Activated naive CD4-positive, alpha-beta T cell treated with anti-CD3 and anti-CD28 coated beads, Interleukin-2, amount 10 ng/mL, durations not matched to agents 7 days and 5 days (primary cell): ENCODE results near the gene VWA3B.

Experiments used
- CTCF ChIA-PET: fragments of 350-600 bp; sonication (Branson Sonifier 250); formaldehyde crosslinking; loops from one replicate; lab custom pipeline; 2021; ENCODE audit warnings: antibody characterized with exemption; lab: Charles Lee
- DNase-seq: peaks from one replicate; pipeline ENCODE4 v3.0.0-alpha.2; 2020
- H3K27ac Mint-ChIP-seq: one replicate; pipeline ENCODE4 v1.8.0; 2021; ENCODE audit warnings: mild to moderate bottlenecking, moderate library complexity, mixed read lengths
- H3K27me3 Mint-ChIP-seq: one replicate; pipeline ENCODE4 v1.8.0; 2021; ENCODE audit warnings: mild to moderate bottlenecking, mixed read lengths
- H3K36me3 Mint-ChIP-seq: one replicate; pipeline ENCODE4 v1.8.0; 2021; ENCODE audit warnings: mixed read lengths
- H3K4me1 Mint-ChIP-seq: one replicate; pipeline ENCODE4 v1.8.0; 2021; ENCODE audit warnings: mixed read lengths
- H3K4me3 Mint-ChIP-seq: one replicate; pipeline ENCODE4 v1.8.0; 2021; ENCODE audit warnings: mild to moderate bottlenecking, moderate library complexity, mixed read lengths
- H3K9me3 Mint-ChIP-seq: one replicate; pipeline ENCODE4 v1.8.0; 2021; ENCODE audit warnings: mixed read lengths

VWA3B gene

DNA sequence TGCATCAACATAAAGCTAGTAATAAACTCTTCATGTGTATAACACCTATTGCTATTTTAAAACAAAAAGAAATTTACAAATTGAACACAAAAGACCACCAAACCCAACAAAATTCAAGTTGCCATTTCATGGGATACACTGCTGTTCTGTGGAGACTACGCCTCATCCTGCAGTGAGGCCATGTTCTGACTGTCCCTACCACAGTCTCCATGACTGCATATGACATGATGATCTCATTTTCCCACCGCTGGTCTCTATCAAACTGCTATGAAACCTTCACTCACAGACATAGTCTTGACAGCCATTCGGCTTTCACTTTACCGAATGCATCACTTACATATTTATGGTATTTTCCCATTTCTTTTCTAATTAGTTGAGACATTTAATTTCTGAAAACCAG is 21.2 kb upstream of the VWA3B start:
- Mint-ChIP-seq H3K4me3 (no peak overlapping the region), H3K36me3 (no peaks in the 10 kb centered on the region), H3K27ac (no peak overlapping the region), H3K4me1 (no peaks in the 10 kb centered on the region), H3K27me3 (peaks cover 13% of the 10 kb centered on the region), H3K9me3 (peaks cover 1% of the 10 kb centered on the region)
- no peak for DNase-seq
- CTCF ChIA-PET: no interaction called here

DNA sequence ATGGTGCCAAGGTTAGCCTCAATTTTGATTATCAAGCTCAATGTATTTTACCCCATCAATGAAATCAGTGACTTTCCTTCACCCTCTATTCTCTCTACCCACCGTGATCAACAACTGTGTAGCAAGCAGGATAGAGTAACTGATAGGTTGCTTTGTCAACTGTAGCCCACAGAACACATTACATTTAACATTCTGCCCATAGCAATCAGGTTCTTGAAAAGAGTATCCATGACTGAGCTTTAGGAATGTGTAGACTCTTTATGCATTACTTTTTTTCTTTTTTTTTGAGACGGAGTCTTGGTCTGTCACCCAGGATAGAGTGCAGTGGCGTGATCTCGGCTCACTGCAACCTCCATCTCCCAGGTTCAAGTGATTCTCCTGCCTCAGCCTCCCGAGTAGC is 19.8 kb upstream of the VWA3B start:
- no peak for DNase-seq
- no peaks in the 10 kb centered on the region for H3K9me3 Mint-ChIP-seq
- H3K27me3 Mint-ChIP-seq: peaks cover 13% of the 10 kb centered on the region
- CTCF ChIA-PET: no interaction called here
- H3K36me3 Mint-ChIP-seq: no peaks in the 10 kb centered on the region
- H3K4me1 Mint-ChIP-seq: no peaks in the 10 kb centered on the region
- H3K4me3 Mint-ChIP-seq: no peak overlapping the region
- no peak overlapping the region for H3K27ac Mint-ChIP-seq

DNA sequence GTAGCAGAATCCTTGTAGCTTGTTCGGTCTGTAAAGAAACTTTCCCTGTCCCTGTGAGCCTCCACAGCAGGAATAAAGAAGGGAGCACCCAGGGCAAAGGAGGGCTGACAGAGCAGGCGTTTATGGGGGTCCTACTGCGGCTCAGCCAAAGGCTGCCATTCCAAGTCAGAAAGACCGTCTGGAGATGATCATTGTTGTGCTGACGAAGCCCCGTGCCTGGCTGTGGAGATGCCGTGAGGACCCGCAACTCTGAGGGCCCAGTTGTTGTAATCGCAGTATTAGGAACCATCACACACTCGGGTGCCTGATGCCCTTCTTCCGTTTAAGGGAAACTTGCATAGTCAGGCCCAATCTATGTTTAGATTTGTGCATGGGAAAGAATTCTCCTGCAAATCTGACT is 16.9 kb upstream of the VWA3B start:
- Mint-ChIP-seq H3K4me1 (no peaks in the 10 kb centered on the region), H3K9me3 (no peaks in the 10 kb centered on the region), H3K36me3 (no peaks in the 10 kb centered on the region), H3K27ac (no peak overlapping the region), H3K27me3 (peaks cover 11% of the 10 kb centered on the region), H3K4me3 (no peak overlapping the region)
- DNase-seq: no peak
- CTCF ChIA-PET: no interaction called here

DNA sequence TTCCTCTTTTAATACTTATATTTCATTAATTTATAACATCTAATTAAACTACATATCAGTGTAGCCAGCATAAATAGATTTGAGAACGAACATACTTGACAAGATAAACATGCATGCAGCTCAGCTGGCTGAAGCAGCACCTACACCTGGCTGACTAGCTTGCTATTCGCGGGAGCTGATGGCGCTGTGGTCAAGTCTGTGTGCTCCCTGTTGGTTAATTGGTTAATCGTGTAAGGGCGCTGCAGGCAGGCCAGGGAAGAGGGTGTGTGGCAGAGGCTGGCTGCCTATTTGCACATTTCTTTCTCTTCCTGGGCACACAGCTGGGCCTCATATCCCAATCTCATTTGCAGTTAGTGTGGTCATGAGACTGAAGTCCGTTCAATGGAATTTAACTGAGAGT is 14.5 kb upstream of the VWA3B start:
- no peaks in the 10 kb centered on the region for H3K4me1 Mint-ChIP-seq
- CTCF ChIA-PET: no interaction called here
- no peaks in the 10 kb centered on the region for H3K36me3 Mint-ChIP-seq
- no peak overlapping the region for H3K4me3 Mint-ChIP-seq
- H3K27ac Mint-ChIP-seq: no peak overlapping the region
- H3K9me3 Mint-ChIP-seq: no peaks in the 10 kb centered on the region
- no peak for DNase-seq
- peaks cover 7% of the 10 kb centered on the region for H3K27me3 Mint-ChIP-seq

DNA sequence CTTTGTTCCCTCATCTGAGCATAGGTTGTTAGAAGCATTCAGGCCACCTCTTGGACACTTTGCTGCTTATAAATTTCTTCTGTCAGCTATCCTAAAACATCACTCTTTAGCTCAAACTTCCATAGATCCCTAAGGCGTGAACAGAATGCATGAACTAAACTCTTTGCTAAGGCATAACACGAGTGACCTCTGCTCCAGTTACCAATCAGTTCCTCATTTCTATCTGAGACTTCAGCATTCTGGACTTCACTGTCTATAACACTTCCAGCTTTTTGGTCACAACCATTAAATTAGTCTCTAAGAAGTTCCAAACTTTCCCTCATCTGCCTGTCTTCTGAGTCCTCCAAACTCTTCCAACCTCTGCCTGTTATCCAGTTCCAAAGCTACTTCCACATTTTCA is 8.3 kb upstream of the VWA3B start:
- CTCF ChIA-PET: no interaction called here
- Mint-ChIP-seq H3K4me3 (no peak overlapping the region), H3K27me3 (peaks cover 19% of the 10 kb centered on the region), H3K36me3 (no peaks in the 10 kb centered on the region), H3K27ac (no peak overlapping the region), H3K4me1 (peaks cover 9% of the 10 kb centered on the region), H3K9me3 (peaks cover 6% of the 10 kb centered on the region)
- no peak for DNase-seq

DNA sequence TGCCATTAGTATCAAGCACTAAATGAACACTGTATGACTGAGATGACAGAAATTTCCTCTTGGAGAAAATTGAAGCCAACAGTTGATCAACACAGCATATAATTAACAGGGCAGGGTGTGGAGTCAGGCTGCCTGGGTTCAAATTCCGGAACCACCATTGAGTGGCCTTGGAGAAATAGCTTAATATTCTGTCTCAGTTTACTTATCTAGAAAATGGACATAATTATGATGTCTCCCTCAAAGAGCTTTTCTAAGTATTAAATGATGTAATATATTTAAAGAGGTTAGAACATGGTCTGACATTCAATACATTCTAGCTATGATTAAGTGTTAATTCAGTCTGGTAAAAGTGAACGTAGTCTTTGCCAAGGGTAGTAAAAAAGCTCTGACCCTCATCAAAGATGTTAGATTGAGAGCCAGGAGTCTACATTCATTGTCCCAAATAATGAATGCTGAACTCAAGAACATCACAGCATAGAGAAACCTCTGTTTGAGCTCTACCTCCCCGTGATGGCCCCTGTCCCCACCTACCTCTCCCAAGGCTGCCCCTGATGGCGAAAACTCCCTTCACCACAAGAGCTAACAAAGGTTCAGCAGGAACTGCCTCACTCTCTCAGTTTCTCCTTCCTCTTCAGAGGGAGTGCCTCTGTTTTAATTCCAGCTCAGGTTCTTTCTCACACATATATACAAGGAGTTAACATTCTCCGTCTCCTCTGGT is 2.7 kb upstream of the VWA3B start:
- Mint-ChIP-seq H3K4me3 (no peak overlapping the region), H3K36me3 (peaks cover 1% of the 10 kb centered on the region), H3K9me3 (peaks cover 3% of the 10 kb centered on the region), H3K4me1 (peaks cover 34% of the 10 kb centered on the region), H3K27ac (no peak overlapping the region), H3K27me3 (peaks cover 49% of the 10 kb centered on the region)
- no peak for DNase-seq
- CTCF ChIA-PET: interaction anchor here (1.8 kb wide), 1 partner anchor 277 kb away, joined by 4 read pairs; no protein-coding TSS in a partner anchor

DNA sequence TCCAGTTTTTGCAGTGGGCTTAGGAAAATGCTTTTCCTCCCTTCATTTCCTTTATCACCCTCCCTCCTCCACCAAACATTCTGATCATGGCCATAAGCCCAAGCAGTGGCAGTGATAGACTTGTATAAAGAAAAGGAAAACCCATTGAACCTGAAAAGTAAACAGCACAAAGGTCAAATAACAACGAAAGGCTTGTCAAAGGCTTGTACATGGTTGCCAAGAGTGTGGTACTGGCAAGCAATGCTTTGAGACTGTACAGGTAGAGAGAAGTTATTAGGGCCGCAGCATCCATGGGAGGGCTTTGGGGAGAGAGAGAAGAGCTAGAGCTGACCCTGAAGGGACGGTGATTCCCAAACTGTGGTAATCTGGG is 2.1 kb upstream of the VWA3B start:
- Mint-ChIP-seq H3K9me3 (peaks cover 3% of the 10 kb centered on the region), H3K27ac (no peak overlapping the region), H3K36me3 (peaks cover 1% of the 10 kb centered on the region), H3K4me1 (peaks cover 34% of the 10 kb centered on the region), H3K4me3 (no peak overlapping the region), H3K27me3 (peaks cover 52% of the 10 kb centered on the region)
- CTCF ChIA-PET: interaction anchor here (1.8 kb wide), 1 partner anchor 278 kb away, joined by 4 read pairs; no protein-coding TSS in a partner anchor
- DNase-seq: no peak

DNA sequence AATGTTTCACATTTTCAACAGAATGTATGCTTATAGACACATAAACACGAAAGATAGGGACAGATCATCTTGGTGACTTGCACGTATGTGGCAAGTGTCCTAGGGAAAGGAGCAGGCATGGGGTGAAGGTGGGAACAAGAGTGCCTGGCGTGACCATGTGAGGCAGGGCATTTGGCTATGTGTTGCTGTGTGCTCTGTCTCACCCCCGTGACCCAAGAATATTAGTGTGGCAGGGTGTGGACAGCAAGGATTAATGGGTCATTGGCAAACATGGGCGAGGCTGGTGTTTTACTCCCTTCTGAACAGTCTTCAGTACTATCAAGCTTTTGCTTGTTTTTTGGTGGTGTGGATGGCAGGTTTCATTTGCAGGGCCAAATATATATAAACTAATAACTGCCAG is 1.3 kb upstream of the VWA3B start:
- no peak for DNase-seq
- H3K9me3 Mint-ChIP-seq: peaks cover 3% of the 10 kb centered on the region
- no peak overlapping the region for H3K4me3 Mint-ChIP-seq
- no peak overlapping the region for H3K27ac Mint-ChIP-seq
- peaks cover 52% of the 10 kb centered on the region for H3K27me3 Mint-ChIP-seq
- H3K36me3 Mint-ChIP-seq: peaks cover 1% of the 10 kb centered on the region
- H3K4me1 Mint-ChIP-seq: peaks cover 34% of the 10 kb centered on the region
- CTCF ChIA-PET: interaction anchor here (1.8 kb wide), 1 partner anchor 279 kb away, joined by 4 read pairs; no protein-coding TSS in a partner anchor

DNA sequence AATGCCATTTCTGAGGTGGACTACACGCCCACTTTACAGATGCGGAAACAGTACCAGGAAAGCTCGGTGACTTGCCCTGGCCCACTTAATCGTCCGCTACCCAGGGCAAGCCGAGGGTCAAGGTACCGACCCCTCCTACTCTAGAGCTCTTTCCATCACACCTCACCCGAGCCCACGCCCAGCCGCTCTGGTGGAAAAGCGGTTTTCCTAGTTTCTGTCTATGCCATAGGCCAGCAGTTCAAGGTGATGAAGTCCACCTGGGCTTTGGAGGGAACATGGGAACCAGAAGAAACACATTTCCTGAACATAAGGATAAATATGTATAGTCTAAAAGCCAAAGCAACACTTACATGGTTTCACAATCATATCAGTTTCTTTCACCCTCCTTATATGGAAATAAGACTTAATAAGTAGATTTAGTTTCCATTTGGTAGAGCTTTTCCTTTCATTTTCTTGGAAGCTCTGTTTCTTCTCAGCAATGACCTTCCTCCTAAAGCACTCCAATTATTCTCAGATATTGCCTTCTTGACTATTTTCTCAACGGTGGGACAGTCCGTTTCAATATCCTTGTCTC is 567 bp downstream of the VWA3B start:
- no peak for DNase-seq
- no peak overlapping the region for H3K27ac Mint-ChIP-seq
- H3K9me3 Mint-ChIP-seq: peaks cover 3% of the 10 kb centered on the region
- peak overlapping the region; percentile 32 for H3K4me3 Mint-ChIP-seq
- H3K4me1 Mint-ChIP-seq: peaks cover 27% of the 10 kb centered on the region
- peaks cover 1% of the 10 kb centered on the region for H3K36me3 Mint-ChIP-seq
- CTCF ChIA-PET: interaction anchor here (0.6 to 1.0 kb wide), 2 partner anchors 45 to 1042 kb away, joined by 3 read pairs; no protein-coding TSS in a partner anchor
- H3K27me3 Mint-ChIP-seq: peaks cover 48% of the 10 kb centered on the region

DNA sequence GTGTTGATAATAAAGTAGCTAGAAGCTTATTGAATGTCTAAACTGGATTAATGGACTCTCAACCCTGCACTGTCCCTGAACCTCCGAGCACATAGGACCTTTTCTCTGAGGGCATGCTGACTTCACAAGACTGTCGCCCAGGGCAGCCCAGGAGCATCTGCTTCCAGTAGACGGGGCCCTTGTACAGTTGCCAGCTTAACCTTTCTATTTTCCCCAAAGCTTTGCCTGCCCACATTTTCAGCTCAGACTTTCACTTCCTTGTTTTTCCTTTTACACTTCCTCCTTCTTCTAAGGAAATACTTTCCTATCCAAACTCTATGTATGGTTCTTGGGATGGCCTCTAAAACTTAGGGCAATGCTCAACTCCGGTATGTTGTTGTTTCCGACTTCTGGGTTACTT is 1.3 kb downstream of the VWA3B start:
- H3K4me1 Mint-ChIP-seq: peaks cover 25% of the 10 kb centered on the region
- H3K27me3 Mint-ChIP-seq: peaks cover 46% of the 10 kb centered on the region
- H3K9me3 Mint-ChIP-seq: peaks cover 3% of the 10 kb centered on the region
- DNase-seq: no peak
- CTCF ChIA-PET: interaction anchor here (1.0 kb wide), 1 partner anchor 46 kb away, joined by 3 read pairs; no protein-coding TSS in a partner anchor
- H3K4me3 Mint-ChIP-seq: no peak overlapping the region
- H3K27ac Mint-ChIP-seq: no peak overlapping the region
- peaks cover 1% of the 10 kb centered on the region for H3K36me3 Mint-ChIP-seq

DNA sequence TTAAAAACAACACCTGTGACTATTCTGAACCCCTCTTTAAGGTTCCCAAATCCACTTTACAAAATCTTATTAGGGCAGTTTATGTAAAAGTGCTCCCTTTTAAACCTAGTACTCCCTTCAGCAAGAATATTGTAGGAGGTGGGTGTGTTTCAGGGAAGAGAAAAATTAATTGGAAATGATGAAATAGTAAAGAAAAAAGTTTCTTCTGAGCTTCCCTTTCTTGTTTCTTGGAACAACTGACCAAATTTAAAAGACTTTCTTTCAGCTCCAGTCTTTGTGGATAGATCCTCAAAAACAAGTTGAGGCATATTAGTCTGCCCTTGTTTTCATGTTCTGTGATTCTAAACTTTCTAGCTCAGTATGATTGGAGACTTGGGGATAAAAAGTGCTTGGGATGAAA is 3.0 kb downstream of the VWA3B start:
- peaks cover 25% of the 10 kb centered on the region for H3K4me1 Mint-ChIP-seq
- H3K36me3 Mint-ChIP-seq: peaks cover 1% of the 10 kb centered on the region
- H3K9me3 Mint-ChIP-seq: peaks cover 3% of the 10 kb centered on the region
- H3K27ac Mint-ChIP-seq: no peak overlapping the region
- peaks cover 39% of the 10 kb centered on the region for H3K27me3 Mint-ChIP-seq
- CTCF ChIA-PET: no interaction called here
- DNase-seq: no peak
- no peak overlapping the region for H3K4me3 Mint-ChIP-seq

DNA sequence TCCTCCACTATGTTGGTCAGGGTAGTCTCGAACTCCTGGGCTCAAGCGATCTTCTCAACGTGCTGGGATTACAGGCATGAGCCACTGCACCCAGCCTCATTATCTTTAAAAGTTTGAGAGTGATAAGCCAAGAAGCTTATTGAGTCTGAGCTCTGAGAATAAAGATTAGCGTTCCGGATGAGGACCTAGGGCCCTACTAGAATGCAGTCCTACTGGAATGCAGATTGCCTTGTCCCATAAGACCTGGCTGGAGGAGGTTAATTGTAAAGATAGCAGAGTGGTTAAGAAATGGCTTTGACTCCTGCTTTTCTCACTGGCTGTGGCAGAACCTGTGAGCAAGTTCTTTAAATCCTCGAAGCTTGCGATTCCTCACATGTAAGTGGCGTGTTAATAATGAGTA is 4.0 kb downstream of the VWA3B start:
- H3K4me3 Mint-ChIP-seq: no peak overlapping the region
- peaks cover 1% of the 10 kb centered on the region for H3K36me3 Mint-ChIP-seq
- no peak overlapping the region for H3K27ac Mint-ChIP-seq
- peaks cover 6% of the 10 kb centered on the region for H3K9me3 Mint-ChIP-seq
- CTCF ChIA-PET: no interaction called here
- H3K27me3 Mint-ChIP-seq: peaks cover 29% of the 10 kb centered on the region
- DNase-seq: no peak
- peaks cover 20% of the 10 kb centered on the region for H3K4me1 Mint-ChIP-seq

DNA sequence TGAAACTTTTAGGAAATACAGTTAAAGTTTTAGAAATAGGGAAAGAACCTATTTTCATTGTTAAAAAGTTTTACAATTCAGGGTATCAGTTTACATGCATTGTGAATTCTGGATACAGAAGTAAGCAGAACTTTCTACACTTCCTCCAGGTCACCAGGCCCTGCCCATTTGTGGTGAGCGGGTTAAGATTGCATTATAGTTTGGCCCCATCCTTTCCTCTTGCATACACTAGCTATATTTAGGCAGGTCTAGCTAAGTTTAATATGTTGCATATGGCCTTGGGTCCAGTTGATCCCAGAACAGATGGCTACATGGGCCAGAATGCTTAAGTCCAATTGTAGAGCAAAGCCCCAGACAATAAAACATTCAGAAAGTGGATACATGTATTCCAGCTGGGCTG is 4.8 kb downstream of the VWA3B start:
- CTCF ChIA-PET: no interaction called here
- DNase-seq: no peak

DNA sequence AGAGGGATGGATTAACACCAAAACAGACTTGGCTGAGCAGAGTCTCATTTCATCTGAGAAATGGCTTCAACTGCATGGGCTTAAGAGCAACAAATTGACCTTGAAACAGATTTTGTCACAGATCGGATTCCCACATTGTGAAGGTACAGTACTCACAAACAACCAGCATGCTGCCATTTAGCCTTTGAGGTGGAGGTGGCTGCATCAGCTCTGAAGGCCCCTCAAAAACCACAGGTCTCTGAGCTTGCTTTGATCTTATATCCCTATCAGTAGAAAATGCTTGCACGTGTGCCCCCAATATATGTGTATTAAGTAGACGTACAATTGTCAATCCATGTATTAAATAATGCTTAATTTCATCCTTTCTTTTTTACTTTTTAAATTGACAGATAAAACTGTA is 6.2 kb downstream of the VWA3B start:
- H3K9me3 Mint-ChIP-seq: peaks cover 4% of the 10 kb centered on the region
- no peaks in the 10 kb centered on the region for H3K36me3 Mint-ChIP-seq
- peaks cover 12% of the 10 kb centered on the region for H3K27me3 Mint-ChIP-seq
- no peak overlapping the region for H3K4me3 Mint-ChIP-seq
- no peak overlapping the region for H3K27ac Mint-ChIP-seq
- peaks cover 4% of the 10 kb centered on the region for H3K4me1 Mint-ChIP-seq
- no peak for DNase-seq
- CTCF ChIA-PET: no interaction called here

More for the DNA sequence above, 4.8 kb downstream of the VWA3B start:
- peaks cover 23% of the 10 kb centered on the region for H3K27me3 Mint-ChIP-seq
- peaks cover 14% of the 10 kb centered on the region for H3K4me1 Mint-ChIP-seq
- H3K4me3 Mint-ChIP-seq: no peak overlapping the region
- peaks cover 7% of the 10 kb centered on the region for H3K9me3 Mint-ChIP-seq
- H3K36me3 Mint-ChIP-seq: peaks cover 1% of the 10 kb centered on the region
- H3K27ac Mint-ChIP-seq: no peak overlapping the region

DNA sequence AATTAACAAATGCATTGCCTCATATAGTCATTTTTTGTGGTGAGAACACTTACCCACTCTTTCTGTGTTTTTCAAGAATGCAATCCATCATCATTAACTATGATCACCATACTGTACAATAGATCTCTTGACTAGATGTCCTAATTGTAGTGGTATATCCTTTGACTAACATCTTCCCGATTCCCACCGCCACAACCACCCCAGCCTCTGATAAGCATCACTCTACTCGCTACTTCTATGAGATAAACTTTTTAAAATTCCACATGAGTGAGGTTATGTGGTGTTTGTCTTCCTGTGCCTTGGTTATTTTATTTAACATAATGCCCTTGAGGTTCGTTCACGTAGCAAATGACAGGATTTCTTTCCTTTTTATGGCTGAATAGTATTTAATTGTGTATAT is 6.6 kb downstream of the VWA3B start:
- H3K36me3 Mint-ChIP-seq: no peaks in the 10 kb centered on the region
- CTCF ChIA-PET: no interaction called here
- no peak for DNase-seq
- peaks cover 4% of the 10 kb centered on the region for H3K9me3 Mint-ChIP-seq
- H3K4me3 Mint-ChIP-seq: no peak overlapping the region
- no peaks in the 10 kb centered on the region for H3K4me1 Mint-ChIP-seq
- no peak overlapping the region for H3K27ac Mint-ChIP-seq
- peaks cover 10% of the 10 kb centered on the region for H3K27me3 Mint-ChIP-seq
